Fibroblast of skin of left quadriceps (primary cell): ENCODE measurements around the gene ZFY.

ENCODE experiments used
- DNase-seq, 2 experiments: peaks; one replicate each; pipeline ENCODE4 v3.0.0-alpha.2; 2013; ENCODE audit warnings: low read depth in 2 of 2

The ZFY gene

GRCh38 chrY:2934861-2935715 is at the start of gene ZFY:
Gene ZFY, plus strand, starts transcription at chrY:2935381. Its CDS starts 18,556 bp downstream, at chrY:2953937.
- DNase-seq = peak; percentile 18 to 32

GRCh38 chrY:2885880-2886279 is 49.3 kb upstream of the ZFY start:
- DNase-seq = no peak

GRCh38 chrY:2887386-2887785 is 47.8 kb upstream of the ZFY start:
- DNase-seq = peak; percentile 27 to 34

GRCh38 chrY:2887955-2888354 is 47.2 kb upstream of the ZFY start:
- peak in 1 of 2 experiments; percentile 3 for DNase-seq

- DNase-seq = no peak
Measured at GRCh38 chrY:2893471-2893870, 41.7 kb upstream of the ZFY start.

- no peak for DNase-seq
Measured at GRCh38 chrY:2896050-2896449, 39.1 kb upstream of the ZFY start.

- DNase-seq = peak; percentile 40 to 44
Measured at GRCh38 chrY:2907356-2907755, 27.8 kb upstream of the ZFY start.

- DNase-seq = peak; percentile 14 to 21
Measured at GRCh38 chrY:2913066-2913815, 21.9 kb upstream of the ZFY start.

- DNase-seq = no peak
Measured at GRCh38 chrY:2934078-2934477, 1.1 kb upstream of the ZFY start.

GRCh38 chrY:2935716-2936435 is 695 bp downstream of the ZFY start:
- peak; percentile 83 to 84 for DNase-seq

- no peak for DNase-seq
Measured at GRCh38 chrY:2936436-2936750, 1.2 kb downstream of the ZFY start.

GRCh38 chrY:2937149-2937548 is 2.0 kb downstream of the ZFY start:
- DNase-seq = no peak

GRCh38 chrY:2949590-2950252 is 14.5 kb downstream of the ZFY start:
- no peak for DNase-seq

- DNase-seq = no peak
Measured at GRCh38 chrY:2950655-2951054, 15.5 kb downstream of the ZFY start.

GRCh38 chrY:2952912-2953311 is 17.7 kb downstream of the ZFY start:
- no peak for DNase-seq

- no peak for DNase-seq
Measured at GRCh38 chrY:2954735-2955134, 19.6 kb downstream of the ZFY start.

GRCh38 chrY:2955561-2955960 is 20.4 kb downstream of the ZFY start:
- DNase-seq = no peak

GRCh38 chrY:2962061-2962460 is 26.9 kb downstream of the ZFY start:
- no peak for DNase-seq

GRCh38 chrY:2964814-2965213 is 29.6 kb downstream of the ZFY start:
- DNase-seq = no peak

- DNase-seq = no peak
Measured at GRCh38 chrY:2965629-2966028, 30.4 kb downstream of the ZFY start.

GRCh38 chrY:2969561-2969960 is 34.4 kb downstream of the ZFY start:
- DNase-seq = no peak

- no peak for DNase-seq
Measured at GRCh38 chrY:2972708-2973107, 37.5 kb downstream of the ZFY start.
